NCI-H2107 treated with DMSO at 0.1 percent for 48 hours (cell line): Measurements from ENCODE around the gene PPP1R9A.

Source experiments
- DNase-seq: peaks from one replicate; lab custom pipeline; 2025; ENCODE audit not compliant: unreplicated experiment; lab: John Stamatoyannopoulos, UW

Gene PPP1R9A

GRCh38 chr7:95026421-95027072 is 119.2 kb downstream of the PPP1R9A start:
- no peak for DNase-seq

DNA sequence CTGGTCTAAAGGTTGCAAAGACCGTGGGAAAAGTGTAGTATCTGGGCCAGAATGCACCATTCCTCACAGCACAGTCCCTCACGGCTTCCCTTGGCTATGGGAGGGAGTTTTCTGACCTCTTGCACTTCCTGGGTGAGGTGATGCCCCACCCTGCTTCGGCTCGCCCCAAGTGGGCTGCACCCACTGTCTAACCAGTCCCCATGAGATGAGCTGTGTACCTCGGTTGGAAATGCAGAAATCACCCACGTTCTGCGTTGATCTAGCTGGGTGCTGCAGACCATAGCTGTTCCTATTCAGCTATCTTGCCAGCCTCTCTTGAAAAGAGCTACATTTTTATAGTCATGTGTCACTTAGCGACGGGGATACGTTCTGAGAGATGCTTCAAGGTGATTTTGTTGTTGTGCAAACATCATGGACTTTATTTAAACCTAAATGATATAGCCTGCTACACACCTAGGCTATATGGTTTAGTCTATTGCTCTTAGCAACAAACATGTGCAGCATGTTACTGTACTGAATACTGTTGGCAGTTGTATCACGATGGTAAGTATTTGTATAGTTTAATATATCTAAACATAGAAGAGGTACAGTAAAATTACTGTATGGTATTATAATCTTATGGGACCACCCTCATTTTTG is 120.0 kb downstream of the PPP1R9A start:
- no peak for DNase-seq

GRCh38 chr7:95028683-95029082 is 121.3 kb downstream of the PPP1R9A start:
- no peak for DNase-seq

DNA sequence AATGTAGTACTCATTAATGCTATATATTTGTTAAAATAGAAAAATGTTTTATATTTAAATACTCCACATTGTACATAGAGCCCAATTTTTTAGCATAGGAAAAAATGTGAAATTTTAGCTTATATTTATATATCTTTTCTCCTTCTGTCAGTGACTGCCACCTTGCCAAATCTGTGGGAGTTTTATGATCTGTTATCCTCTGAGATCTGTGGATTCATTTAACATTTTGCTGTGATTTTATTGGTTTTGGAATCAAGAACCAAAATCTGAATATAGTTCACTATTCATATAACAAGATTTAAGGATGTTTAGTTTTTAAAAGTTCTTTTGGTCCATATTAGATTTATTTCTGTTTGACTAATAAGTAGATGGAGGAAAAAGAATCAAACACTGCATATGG is 127.9 kb downstream of the PPP1R9A start:
- no peak for DNase-seq

DNA sequence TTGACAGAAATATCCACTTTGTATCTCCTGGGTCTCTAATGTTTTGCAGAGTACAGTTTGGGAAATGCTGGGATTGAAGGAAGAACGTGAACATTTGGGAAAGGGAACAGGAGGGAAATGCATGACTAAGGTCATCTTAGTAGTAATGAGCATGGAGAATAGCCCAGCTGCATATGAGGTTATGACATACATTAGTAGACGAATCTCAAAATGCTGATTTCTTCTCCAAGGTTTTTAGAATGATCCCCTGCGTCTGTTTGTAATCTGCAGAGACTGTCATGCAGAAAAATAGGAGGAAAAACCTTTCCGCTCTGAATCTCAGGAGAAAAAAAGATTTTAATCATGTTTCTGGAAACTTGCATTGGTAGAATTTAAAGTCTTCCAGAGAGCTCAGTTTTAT is 133.6 kb downstream of the PPP1R9A start:
- no peak for DNase-seq

GRCh38 chr7:95045236-95045923 is 138.0 kb downstream of the PPP1R9A start:
- DNase-seq, result no peak

- peak; percentile 90 for DNase-seq
Measured at GRCh38 chr7:95046494-95047240, 139.3 kb downstream of the PPP1R9A start.

- no peak for DNase-seq
Measured at GRCh38 chr7:95047291-95047690, 139.9 kb downstream of the PPP1R9A start.

- no peak for DNase-seq
Measured at GRCh38 chr7:95052566-95053094, 145.2 kb downstream of the PPP1R9A start.

- DNase-seq, result no peak
Measured at GRCh38 chr7:95054386-95054785, 147.0 kb downstream of the PPP1R9A start.

DNA sequence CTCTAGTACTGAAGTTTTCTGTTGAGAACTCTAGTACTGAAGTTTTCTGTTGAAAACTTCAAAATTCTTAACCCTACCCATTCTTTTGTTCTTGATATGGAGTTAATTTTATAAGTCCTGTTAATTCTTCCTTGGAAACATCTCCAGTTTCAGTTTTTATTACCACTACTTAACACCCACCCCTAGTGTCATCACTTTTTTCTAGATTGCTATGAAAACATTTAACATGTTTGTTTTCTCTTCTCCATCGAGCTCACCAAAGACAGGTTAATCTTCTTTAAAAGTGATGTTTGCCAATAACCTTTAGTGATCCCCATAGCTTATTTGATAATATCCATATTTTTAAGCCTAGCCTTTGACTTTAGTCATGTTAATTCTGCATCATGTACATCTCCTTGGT is 147.9 kb downstream of the PPP1R9A start:
- no peak for DNase-seq

- DNase-seq, result no peak
Measured at GRCh38 chr7:95056107-95056739, 148.8 kb downstream of the PPP1R9A start.

GRCh38 chr7:95056901-95057300 is 149.5 kb downstream of the PPP1R9A start:
- DNase-seq, result no peak

DNA sequence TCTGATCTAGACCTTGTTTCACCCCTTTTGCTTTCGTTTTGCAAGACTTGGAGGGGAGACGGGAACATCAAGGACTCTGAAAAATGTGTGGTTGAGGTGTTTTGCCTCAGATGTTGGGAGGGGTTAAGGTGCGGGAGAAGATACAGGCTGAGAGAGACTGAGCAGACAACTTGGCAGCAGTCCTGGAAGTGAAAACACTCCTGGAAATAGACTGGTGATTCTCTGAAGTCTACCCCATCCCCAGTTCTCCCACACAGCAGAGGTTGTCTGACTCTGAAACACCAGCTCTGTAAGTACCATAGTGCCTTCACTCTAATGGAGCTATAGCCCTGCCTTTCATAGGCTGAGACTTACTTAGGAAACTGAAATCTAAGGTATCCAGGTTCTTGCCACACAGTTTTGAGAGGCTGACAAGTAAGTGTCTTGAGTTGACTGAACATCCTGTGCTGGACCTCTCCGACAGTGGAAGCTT is 152.5 kb downstream of the PPP1R9A start:
- no peak for DNase-seq

DNA sequence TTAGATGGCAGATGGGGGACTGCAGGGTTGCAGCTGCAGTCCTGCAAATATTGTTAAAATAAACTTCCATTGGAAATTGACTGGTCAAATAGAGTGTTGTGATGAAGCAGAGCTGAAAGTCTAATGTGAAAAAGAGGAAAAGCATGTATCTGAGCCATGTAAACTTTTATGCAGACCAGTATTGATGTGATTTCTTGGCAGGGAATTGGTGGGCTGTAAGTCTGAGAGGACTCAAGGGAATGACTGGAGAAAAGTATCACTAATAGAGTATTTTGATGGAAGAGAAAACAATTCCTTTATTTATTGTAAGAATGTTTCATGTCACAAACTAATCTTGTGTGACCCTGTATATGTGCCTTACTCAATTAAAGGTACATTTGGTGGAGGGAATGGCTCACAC is 155.5 kb downstream of the PPP1R9A start:
- no peak for DNase-seq

- no peak for DNase-seq
Measured at GRCh38 chr7:95066737-95067530, 159.5 kb downstream of the PPP1R9A start.

GRCh38 chr7:95088536-95089215 is 181.3 kb downstream of the PPP1R9A start:
- no peak for DNase-seq

DNA sequence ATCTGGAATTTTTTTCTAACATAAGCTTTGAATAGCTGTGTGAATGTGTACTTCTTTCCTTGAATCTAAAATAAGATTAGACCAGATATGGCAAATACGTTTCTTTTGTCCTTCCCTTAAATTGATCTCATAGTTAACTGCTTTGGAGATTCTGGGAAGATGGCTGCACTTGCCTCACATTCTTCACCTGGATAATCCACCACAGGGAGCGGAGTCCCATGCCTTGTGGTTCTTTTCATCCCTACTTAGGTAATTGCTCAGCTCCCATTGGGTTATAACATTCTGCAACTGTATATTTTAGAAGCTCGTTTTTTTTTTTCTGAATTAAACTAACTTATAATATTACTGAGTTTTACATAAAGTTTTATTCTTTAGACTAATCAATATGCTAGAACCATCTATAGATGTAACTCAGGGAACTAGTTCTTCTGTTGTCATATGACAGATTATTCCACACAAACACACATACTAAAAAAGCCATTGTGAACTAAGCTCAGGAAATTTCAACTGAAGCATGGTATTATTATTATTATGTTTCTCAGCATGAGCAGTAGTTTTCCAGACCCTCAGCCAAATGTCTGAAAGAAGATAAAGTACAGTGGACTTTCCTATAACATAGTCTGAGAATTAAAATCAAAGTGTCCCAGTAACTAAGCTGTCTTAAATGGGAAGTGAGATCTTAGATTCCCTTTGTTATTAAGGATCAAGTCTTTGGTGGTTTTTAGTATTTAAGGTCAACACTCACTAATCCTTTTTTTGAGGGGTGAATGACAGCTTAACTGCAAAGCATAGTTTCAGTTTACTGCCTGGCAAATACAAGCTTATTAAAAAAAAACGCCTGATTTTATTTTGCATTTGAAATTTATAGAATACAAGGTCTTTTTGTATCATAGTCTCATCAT is 182.3 kb downstream of the PPP1R9A start:
- DNase-seq, result no peak
